ENCODE data around the gene GALNT15.

- TF ChIP-seq CTCF (conservative IDR thresholded peaks at IDR 0.05) (no peak; the same call in 1 of the 2 replicates), ZFX (IDR thresholded peaks at IDR 0.05) (no peak)
Measured at GRCh38 chr3:16150285-16150684, 24.2 kb upstream of the GALNT15 start.
